ENCODE data around the gene CACNB2.

- TF ChIP-seq CTCF (IDR thresholded peaks at IDR 0.05; ENCODE audit: insufficient read depth, low read length), result no peak
- no peak for TF ChIP-seq POLR2AphosphoS5 (IDR thresholded peaks at IDR 0.05; ENCODE audit: low read depth)
- no peak for TF ChIP-seq REST (IDR thresholded peaks at IDR 0.05; ENCODE audit: insufficient replicate concordance, low read depth)
- no peak for TF ChIP-seq SPI1 (IDR thresholded peaks at IDR 0.05; ENCODE audit: borderline replicate concordance, low read depth)
- TF ChIP-seq GABPA (IDR thresholded peaks at IDR 0.05; ENCODE audit: low read depth), result no peak
Measured at GRCh38 chr10:18238870-18239485, 98.8 kb downstream of the CACNB2 start.

Data from HL-60 (cell line).